ENCODE data around the gene ASB15.
A peak's percentile ranks its signal among the peaks of the same experiment; 100 is the strongest.

Gene ASB15

GRCh38 chr7:123663200-123663599 lies 61.6 kb downstream of the ASB15 start:
- DNase-seq (ENCODE audit: low read depth) = no peak

- no peak for DNase-seq (ENCODE audit: low read depth)
Measured at GRCh38 chr7:123665157-123665556, 63.5 kb downstream of the ASB15 start.

DNA sequence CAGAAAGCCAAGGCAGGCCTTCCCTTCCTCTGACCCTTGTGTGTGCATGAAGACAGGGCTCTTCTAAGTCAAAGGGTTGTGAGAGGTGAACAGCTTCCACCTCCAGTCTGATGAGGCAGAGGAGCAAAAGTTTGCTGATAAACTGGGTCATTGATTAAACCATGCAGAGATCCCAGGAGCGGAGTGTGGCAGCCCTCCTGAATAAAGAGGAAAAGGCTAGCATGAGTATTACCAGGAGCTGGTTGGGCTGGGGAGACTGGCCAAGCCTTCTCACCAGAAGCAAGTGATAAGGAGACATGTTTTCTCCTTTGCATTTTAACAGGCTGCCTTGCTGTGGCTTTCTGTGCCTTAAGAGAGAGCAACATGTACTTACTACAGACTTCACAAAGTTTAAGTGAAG lies 64.3 kb downstream of the ASB15 start:
- no peak for DNase-seq (ENCODE audit: low read depth)

DNA sequence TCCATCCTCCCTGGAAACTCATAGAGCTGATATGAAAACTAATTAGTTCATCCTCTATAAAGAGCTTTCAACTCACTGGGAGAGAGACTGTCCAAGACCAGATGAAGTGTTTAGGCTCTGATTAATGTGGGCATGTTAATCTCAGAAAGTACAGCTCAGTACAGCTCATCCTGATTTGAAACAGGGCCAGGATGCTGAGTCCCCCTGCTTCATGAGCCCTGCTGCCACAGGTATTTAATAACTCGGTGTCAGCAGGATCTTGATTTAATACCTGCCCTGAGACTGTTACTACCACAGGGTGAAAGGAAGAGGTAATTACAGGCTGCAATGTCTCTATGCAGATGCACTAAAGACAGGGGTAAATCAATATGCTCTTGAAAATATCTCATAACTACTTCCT lies 64.9 kb downstream of the ASB15 start:
- DNase-seq (ENCODE audit: low read depth) = no peak

DNA sequence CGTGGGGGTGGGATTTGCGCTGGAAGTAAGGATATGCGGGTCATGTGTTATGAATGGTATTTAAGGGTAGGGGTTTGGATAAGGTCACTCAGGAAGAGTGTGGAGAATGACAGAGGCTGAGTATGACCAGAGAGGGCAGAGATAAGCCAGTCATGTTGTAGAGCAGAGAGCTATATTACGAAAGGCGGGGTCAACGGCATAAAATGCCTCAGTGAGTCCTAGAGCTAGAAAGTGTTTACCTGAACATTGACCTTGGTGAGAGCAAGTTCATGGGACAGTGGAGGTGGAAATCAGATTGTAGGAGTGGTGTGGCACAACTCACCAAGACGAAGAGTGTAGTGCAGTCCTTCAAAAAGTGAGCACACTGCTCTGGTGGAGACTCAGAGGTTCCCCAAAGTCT lies 67.9 kb downstream of the ASB15 start:
- no peak for DNase-seq (ENCODE audit: low read depth)

GRCh38 chr7:123673137-123673732 lies 71.6 kb downstream of the ASB15 start:
- no peak for DNase-seq (ENCODE audit: low read depth)

DNA sequence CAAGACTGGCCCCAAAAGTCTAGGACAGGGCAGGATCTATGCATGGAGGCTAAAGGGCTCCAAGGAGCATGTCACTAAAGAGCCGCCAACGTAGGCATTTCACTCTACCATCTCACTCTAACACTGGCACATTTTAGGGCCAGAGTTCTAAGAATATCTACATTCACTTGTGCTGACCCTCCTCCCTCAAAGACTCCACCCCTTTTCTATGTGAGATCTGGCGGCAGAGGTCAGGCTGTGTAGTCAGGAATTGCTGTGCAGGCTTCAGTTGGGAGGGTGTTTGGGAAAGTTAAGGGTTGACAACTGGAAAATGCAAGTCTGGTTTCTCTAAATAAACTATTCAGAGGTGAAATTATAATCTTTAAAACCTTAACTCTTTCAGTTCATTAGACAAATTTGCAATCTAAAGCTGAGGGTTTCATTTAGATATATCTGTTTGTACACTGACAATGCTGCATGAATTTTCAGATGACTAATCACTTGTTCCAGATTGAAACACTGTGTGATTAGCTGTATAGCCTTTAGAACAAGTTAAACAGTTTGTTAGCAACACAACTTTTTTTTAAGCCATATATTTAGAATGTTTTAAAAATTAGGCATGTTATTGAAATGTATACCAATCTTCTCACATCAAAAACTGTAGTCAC lies 72.3 kb downstream of the ASB15 start:
- no peak for DNase-seq (ENCODE audit: low read depth)

GRCh38 chr7:123674399-123675180 lies 73.0 kb downstream of the ASB15 start:
- DNase-seq (ENCODE audit: low read depth) = no peak

GRCh38 chr7:123675181-123675473 lies 73.5 kb downstream of the ASB15 start:
- no peak for DNase-seq (ENCODE audit: low read depth)

GRCh38 chr7:123677061-123677715 lies 75.6 kb downstream of the ASB15 start:
- no peak for DNase-seq (ENCODE audit: low read depth)

- no peak for DNase-seq (ENCODE audit: low read depth)
Measured at GRCh38 chr7:123679614-123680013, 78.0 kb downstream of the ASB15 start.

GRCh38 chr7:123680580-123680979 lies 79.0 kb downstream of the ASB15 start:
- DNase-seq (ENCODE audit: low read depth) = no peak

DNA sequence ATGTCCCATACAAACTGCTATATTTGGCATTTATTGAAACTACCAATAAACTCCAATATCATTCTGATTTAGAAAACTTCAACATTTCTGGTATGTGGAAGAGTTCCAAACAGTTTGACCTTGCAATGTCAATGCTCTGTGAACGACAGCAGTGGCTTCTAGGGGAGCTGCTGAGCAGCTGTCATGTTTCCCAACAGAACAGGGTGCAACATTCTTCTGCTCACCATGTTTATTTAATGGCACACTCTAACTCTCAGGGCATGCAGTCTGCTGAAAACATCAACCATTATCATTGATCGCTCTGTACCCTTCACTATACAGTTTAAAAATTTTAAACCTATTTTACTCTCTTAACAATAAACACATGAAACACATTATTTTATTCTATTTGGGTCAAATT lies 79.9 kb downstream of the ASB15 start:
- DNase-seq (ENCODE audit: low read depth) = no peak

- peak; percentile 65 for DNase-seq (ENCODE audit: low read depth)
Measured at GRCh38 chr7:123682690-123683089, 81.1 kb downstream of the ASB15 start.

DNA sequence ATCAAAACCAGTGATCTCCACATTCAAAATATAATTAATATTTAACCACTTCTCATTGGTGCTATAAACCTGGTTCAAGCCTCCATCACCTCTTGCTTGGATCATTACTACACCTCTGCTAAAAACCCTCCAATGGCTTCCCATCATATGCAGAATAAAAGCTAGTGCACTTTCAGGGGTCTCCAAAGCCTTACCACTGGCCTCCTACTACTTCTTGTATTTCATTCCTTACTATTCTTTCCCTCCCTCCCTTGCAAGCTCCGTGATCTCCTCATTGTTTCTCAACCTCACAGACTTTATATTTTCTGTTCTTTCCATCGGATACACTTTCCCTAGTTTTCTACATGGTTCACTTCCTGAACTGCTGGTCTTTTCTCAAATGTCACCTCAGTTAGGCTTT lies 85.5 kb downstream of the ASB15 start:
- no peak for DNase-seq (ENCODE audit: low read depth)

DNA sequence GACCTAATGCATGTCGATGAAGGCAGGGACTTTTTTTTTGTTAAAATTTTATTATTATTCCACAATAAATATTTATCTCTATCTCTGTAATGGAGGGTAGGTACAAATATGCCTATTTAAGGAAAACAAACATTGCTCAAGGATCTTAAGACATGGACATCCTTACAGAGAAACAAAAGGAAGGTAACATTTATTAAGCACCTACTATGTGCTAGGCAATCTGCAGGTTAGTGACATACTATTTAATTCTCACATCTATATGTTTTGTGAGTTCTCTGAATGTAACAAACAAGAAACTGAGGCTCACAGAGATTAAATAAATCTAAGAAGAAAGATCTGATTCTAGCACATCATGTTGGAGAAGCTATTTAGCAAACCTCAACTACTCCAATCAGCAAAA lies 86.1 kb downstream of the ASB15 start:
- DNase-seq (ENCODE audit: low read depth) = no peak

Data from ELR (cell line).